ENCODE measurements around the gene IFIT1B.

IFIT1B gene

DNA sequence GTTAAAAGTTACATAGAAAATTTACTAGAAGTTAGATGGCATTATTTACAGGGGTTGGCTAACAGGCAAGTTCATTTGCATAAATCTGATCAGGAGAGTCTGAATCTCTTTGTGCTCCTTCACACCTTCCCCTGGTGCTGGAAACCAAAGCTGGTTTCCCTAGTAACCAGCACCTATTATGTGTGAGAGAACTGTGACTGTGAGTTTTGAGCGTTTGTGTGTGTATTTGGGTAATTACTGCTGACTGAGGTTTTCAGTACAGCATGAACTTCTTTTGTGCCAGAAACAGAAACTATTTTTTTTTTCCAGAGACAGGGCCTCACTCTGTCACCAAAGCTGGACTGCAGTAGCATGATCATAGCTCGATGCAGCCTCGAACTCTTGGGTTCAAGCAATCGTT is 10.3 kb upstream of the IFIT1B start:
- Histone ChIP-seq H3K27ac (ENCODE audit: low read depth, low read length) (no peak overlapping the region), H3K4me3 (ENCODE audit: low read depth in 1 of 2, low read length in 2 of 2) (no peak overlapping the region), H3K4me1 (ENCODE audit: insufficient read depth, low read length) (peaks cover 19% of the 10 kb centered on the region), H3K9ac (ENCODE audit: low read length) (no peak overlapping the region), H3K27me3 (ENCODE audit: control insufficient read depth in 1 of 2, insufficient read depth in 2 of 2, low read length in 2 of 2) (no peaks in the 10 kb centered on the region), H3K36me3 (ENCODE audit: insufficient read depth, low read length) (no peaks in the 10 kb centered on the region), H3K9me3 (ENCODE audit: low read length) (no peaks in the 10 kb centered on the region)

- Histone ChIP-seq H3K36me3 (ENCODE audit: insufficient read depth, low read length) (no peaks in the 10 kb centered on the region), H3K27ac (ENCODE audit: low read depth, low read length) (no peak overlapping the region), H3K9me3 (ENCODE audit: low read length) (no peaks in the 10 kb centered on the region), H3K4me1 (ENCODE audit: insufficient read depth, low read length) (peaks cover 19% of the 10 kb centered on the region), H3K4me3 (ENCODE audit: low read depth in 1 of 2, low read length in 2 of 2) (no peak overlapping the region), H3K27me3 (ENCODE audit: control insufficient read depth in 1 of 2, insufficient read depth in 2 of 2, low read length in 2 of 2) (no peaks in the 10 kb centered on the region), H3K9ac (ENCODE audit: low read length) (no peak overlapping the region)
These were observed 9.7 kb upstream of the IFIT1B start for GRCh38 chr10:89368129-89368528.

DNA sequence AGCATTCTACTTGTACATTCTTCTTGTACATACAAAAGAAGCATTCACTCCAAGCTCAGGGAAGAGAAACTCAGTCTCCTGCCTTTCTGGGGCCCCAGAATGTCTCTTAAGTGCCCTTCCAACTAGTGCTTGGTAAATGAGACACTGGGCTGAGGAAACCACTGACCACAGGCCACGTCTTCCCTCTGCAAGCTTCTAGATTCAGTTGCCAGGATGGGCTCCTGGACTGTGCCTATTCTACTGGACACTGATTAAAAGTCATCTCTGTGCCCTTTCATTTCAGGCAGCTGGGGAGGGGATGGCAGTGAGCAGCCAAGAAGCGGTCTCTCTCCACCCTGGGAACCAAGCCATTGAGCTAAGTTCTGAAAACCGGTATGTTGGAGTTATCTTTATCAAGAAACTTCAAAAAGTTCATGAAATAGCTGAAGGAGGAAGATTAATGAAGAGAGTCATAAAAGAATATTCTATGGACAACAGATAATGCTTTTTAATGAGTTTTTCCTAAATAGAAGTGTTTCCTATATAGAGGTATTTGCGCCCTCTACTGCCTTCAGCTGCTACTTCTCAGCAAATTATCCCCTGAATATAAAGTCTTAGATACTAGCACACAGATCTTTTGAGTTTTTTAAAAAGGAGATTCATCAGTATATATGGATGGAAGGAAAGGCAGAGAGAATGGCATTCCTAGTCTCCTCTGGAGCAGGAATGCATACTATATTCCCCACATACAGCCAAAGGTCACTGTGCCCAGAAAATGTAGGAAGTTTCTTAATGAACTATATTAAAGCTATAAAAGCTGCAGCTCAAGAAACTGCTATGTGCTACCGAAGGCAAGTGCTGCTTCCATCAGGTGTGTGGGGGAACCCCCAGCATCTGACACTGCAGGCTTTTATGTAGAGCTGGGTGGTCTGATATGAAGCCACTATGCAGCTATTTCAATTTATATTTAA is 8.4 kb upstream of the IFIT1B start:
- no peaks in the 10 kb centered on the region for H3K36me3 ChIP-seq (ENCODE audit: insufficient read depth, low read length)
- H3K9ac ChIP-seq (ENCODE audit: low read length) = no peak overlapping the region
- no peak overlapping the region for H3K4me3 ChIP-seq (ENCODE audit: low read depth in 1 of 2, low read length in 2 of 2)
- H3K27ac ChIP-seq (ENCODE audit: low read depth, low read length) = no peak overlapping the region
- no peaks in the 10 kb centered on the region for H3K27me3 ChIP-seq (ENCODE audit: control insufficient read depth in 1 of 2, insufficient read depth in 2 of 2, low read length in 2 of 2)
- peaks cover 32% of the 10 kb centered on the region for H3K4me1 ChIP-seq (ENCODE audit: insufficient read depth, low read length)
- no peaks in the 10 kb centered on the region for H3K9me3 ChIP-seq (ENCODE audit: low read length)

DNA sequence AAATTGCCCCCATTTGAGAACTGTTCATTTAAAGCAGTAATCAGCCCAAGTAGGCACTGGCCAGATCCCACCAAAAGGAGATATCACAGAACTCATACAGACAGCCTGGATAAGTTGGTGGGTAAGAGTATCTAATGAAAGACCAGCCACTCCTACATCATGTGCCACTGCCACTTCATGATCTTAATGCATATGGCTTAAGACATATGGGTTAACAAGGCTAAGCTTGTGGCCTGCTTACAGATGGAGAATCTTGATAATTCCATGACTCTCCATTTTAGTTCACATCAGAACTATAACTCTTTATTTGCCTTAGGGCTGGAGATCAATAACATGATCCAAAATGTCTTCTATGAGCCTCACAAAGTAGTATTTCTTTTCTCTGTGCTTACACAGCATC is 6.8 kb upstream of the IFIT1B start:
- H3K36me3 ChIP-seq (ENCODE audit: insufficient read depth, low read length) = no peaks in the 10 kb centered on the region
- no peak overlapping the region for H3K9ac ChIP-seq (ENCODE audit: low read length)
- peaks cover 35% of the 10 kb centered on the region for H3K4me1 ChIP-seq (ENCODE audit: insufficient read depth, low read length)
- H3K9me3 ChIP-seq (ENCODE audit: low read length) = no peaks in the 10 kb centered on the region
- H3K27me3 ChIP-seq (ENCODE audit: control insufficient read depth in 1 of 2, insufficient read depth in 2 of 2, low read length in 2 of 2) = no peaks in the 10 kb centered on the region
- no peak overlapping the region for H3K27ac ChIP-seq (ENCODE audit: low read depth, low read length)
- H3K4me3 ChIP-seq (ENCODE audit: low read depth in 1 of 2, low read length in 2 of 2) = no peak overlapping the region

GRCh38 chr10:89371987-89372386 is 5.9 kb upstream of the IFIT1B start:
- Histone ChIP-seq H3K36me3 (ENCODE audit: insufficient read depth, low read length) (no peaks in the 10 kb centered on the region), H3K4me3 (ENCODE audit: low read depth in 1 of 2, low read length in 2 of 2) (no peak overlapping the region), H3K27me3 (ENCODE audit: control insufficient read depth in 1 of 2, insufficient read depth in 2 of 2, low read length in 2 of 2) (no peaks in the 10 kb centered on the region), H3K9me3 (ENCODE audit: low read length) (no peaks in the 10 kb centered on the region), H3K9ac (ENCODE audit: low read length) (no peak overlapping the region), H3K4me1 (ENCODE audit: insufficient read depth, low read length) (peaks cover 35% of the 10 kb centered on the region), H3K27ac (ENCODE audit: low read depth, low read length) (no peak overlapping the region)

- peak overlapping the region; percentile 5 for H3K27ac ChIP-seq (ENCODE audit: low read depth, low read length)
- no peak overlapping the region for H3K4me3 ChIP-seq (ENCODE audit: low read depth in 1 of 2, low read length in 2 of 2)
- no peaks in the 10 kb centered on the region for H3K9me3 ChIP-seq (ENCODE audit: low read length)
- H3K4me1 ChIP-seq (ENCODE audit: insufficient read depth, low read length) = peaks cover 24% of the 10 kb centered on the region
- no peaks in the 10 kb centered on the region for H3K27me3 ChIP-seq (ENCODE audit: control insufficient read depth in 1 of 2, insufficient read depth in 2 of 2, low read length in 2 of 2)
- H3K36me3 ChIP-seq (ENCODE audit: insufficient read depth, low read length) = no peaks in the 10 kb centered on the region
- no peak overlapping the region for H3K9ac ChIP-seq (ENCODE audit: low read length)
These were observed 3.7 kb upstream of the IFIT1B start for GRCh38 chr10:89373916-89374711.

DNA sequence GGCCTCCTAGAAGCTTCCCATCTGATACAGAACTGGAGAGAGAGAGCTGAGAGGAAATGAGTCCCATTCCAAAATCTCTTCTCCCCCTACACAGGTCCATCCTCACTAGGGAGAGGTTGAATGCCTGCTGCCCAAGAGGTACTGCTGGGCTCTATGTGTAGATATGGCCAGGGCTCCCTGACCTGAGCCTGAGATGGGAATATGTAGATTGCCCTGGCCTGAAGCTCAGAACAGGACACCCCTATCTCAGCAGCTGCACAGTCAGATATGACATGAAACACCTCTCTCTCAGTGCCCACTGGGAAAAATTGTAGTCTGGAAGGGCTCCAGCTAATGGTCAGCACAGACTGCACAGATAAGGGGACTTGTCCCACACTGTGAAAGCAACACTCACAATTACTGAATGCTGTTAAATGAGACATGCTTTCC is 3.1 kb upstream of the IFIT1B start:
- H3K9ac ChIP-seq (ENCODE audit: low read length) = no peak overlapping the region
- no peak overlapping the region for H3K4me3 ChIP-seq (ENCODE audit: low read depth in 1 of 2, low read length in 2 of 2)

DNA sequence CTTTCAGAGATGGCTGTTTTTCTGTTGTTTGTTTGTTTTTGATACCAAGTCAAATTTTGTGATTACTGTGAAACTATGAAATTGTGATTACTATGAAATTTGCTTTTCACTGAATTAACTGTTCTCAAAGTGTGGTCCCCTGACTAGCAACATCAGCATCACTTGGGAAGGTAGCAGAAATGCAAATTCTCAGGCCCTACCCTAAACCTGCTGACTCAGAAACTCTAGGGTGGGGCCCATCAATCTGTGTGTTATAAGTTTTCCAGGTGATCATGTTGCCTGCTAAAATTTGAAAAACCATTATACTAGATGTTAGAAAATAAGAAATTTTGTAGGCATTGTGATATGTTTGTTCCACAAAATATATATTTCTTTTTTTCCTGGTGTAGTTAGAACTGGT is 1.2 kb downstream of the IFIT1B start:
- no peaks in the 10 kb centered on the region for H3K36me3 ChIP-seq (ENCODE audit: insufficient read depth, low read length)
- no peaks in the 10 kb centered on the region for H3K9me3 ChIP-seq (ENCODE audit: low read length)
- H3K27ac ChIP-seq (ENCODE audit: low read depth, low read length) = no peak overlapping the region
- H3K4me3 ChIP-seq (ENCODE audit: low read depth in 1 of 2, low read length in 2 of 2) = no peak overlapping the region
- peaks cover 10% of the 10 kb centered on the region for H3K4me1 ChIP-seq (ENCODE audit: insufficient read depth, low read length)
- H3K9ac ChIP-seq (ENCODE audit: low read length) = no peak overlapping the region
- no peaks in the 10 kb centered on the region for H3K27me3 ChIP-seq (ENCODE audit: control insufficient read depth in 1 of 2, insufficient read depth in 2 of 2, low read length in 2 of 2)

More for the DNA sequence above, 3.1 kb upstream of the IFIT1B start:
- no peaks in the 10 kb centered on the region for H3K36me3 ChIP-seq (ENCODE audit: insufficient read depth, low read length)
- no peaks in the 10 kb centered on the region for H3K9me3 ChIP-seq (ENCODE audit: low read length)
- peaks cover 19% of the 10 kb centered on the region for H3K4me1 ChIP-seq (ENCODE audit: insufficient read depth, low read length)
- H3K27ac ChIP-seq (ENCODE audit: low read depth, low read length) = peak overlapping the region; percentile 5
- H3K27me3 ChIP-seq (ENCODE audit: control insufficient read depth in 1 of 2, insufficient read depth in 2 of 2, low read length in 2 of 2) = no peaks in the 10 kb centered on the region

DNA sequence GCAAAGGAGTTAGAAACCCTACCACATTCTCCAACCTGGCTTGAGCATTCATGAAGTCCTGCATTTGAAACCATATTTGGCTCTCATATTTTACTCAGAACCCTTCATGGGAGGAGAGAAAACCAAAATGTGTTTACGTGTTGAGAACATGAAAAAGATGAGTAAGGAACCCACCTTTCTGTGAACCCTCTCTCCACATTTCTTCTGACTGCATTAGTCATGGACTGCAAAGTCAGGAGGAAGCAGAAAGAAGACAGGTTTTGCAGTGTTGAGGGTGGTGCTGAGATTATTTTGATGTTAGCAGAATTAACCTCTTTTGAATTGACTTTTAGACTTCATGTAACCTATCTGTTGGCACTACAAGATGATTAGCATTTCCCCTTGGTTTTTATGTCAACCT is 4.9 kb downstream of the IFIT1B start:
- Histone ChIP-seq H3K9me3 (ENCODE audit: low read length) (no peaks in the 10 kb centered on the region), H3K9ac (ENCODE audit: low read length) (no peak overlapping the region), H3K27ac (ENCODE audit: low read depth, low read length) (no peak overlapping the region), H3K4me1 (ENCODE audit: insufficient read depth, low read length) (no peaks in the 10 kb centered on the region), H3K36me3 (ENCODE audit: insufficient read depth, low read length) (no peaks in the 10 kb centered on the region), H3K27me3 (ENCODE audit: control insufficient read depth in 1 of 2, insufficient read depth in 2 of 2, low read length in 2 of 2) (no peaks in the 10 kb centered on the region), H3K4me3 (ENCODE audit: low read depth in 1 of 2, low read length in 2 of 2) (no peak overlapping the region)

GRCh38 chr10:89384474-89385340 is 6.9 kb downstream of the IFIT1B start:
- no peaks in the 10 kb centered on the region for H3K36me3 ChIP-seq (ENCODE audit: insufficient read depth, low read length)
- no peak overlapping the region for H3K27ac ChIP-seq (ENCODE audit: low read depth, low read length)
- no peaks in the 10 kb centered on the region for H3K9me3 ChIP-seq (ENCODE audit: low read length)
- H3K27me3 ChIP-seq (ENCODE audit: control insufficient read depth in 1 of 2, insufficient read depth in 2 of 2, low read length in 2 of 2) = no peaks in the 10 kb centered on the region
- H3K4me1 ChIP-seq (ENCODE audit: insufficient read depth, low read length) = no peaks in the 10 kb centered on the region
- no peak overlapping the region for H3K4me3 ChIP-seq (ENCODE audit: low read depth in 1 of 2, low read length in 2 of 2)
- H3K9ac ChIP-seq (ENCODE audit: low read length) = no peak overlapping the region

- Histone ChIP-seq H3K4me3 (ENCODE audit: low read depth in 1 of 2, low read length in 2 of 2) (no peak overlapping the region), H3K9ac (ENCODE audit: low read length) (no peak overlapping the region), H3K27ac (ENCODE audit: low read depth, low read length) (no peak overlapping the region), H3K9me3 (ENCODE audit: low read length) (no peaks in the 10 kb centered on the region), H3K27me3 (ENCODE audit: control insufficient read depth in 1 of 2, insufficient read depth in 2 of 2, low read length in 2 of 2) (no peaks in the 10 kb centered on the region), H3K36me3 (ENCODE audit: insufficient read depth, low read length) (no peaks in the 10 kb centered on the region), H3K4me1 (ENCODE audit: insufficient read depth, low read length) (peaks cover 27% of the 10 kb centered on the region)
These were observed 10.9 kb downstream of the IFIT1B start for GRCh38 chr10:89388806-89389205.
